K562 (cell line): ENCODE data around the gene TTC6. TPM values are rescaled to one million over a fixed set of nuclear protein-coding genes. Genes with fewer than 3 reads are reported as not detected.

Source experiments
- ATAC-seq: fragments of 200-7000 bp; cut with Tn5 transposase; 3 replicates; pipeline ENCODE4 v1.9.1; 2020; ENCODE audit warnings: moderate library complexity
- BruUV-seq: library from RNA; stranded (reverse); fragments of 400-500 nt; replicated peaks from 2 replicates; lab custom pipeline; 2021; lab: Mats Ljungman, UMichigan
- CTCF ChIA-PET: fragments of 300-600 bp; formaldehyde crosslinking; extraction: SDS; loops from one replicate; lab custom pipeline; 2021; ENCODE audit warnings: low intra/inter-chr PET ratio; lab: Yijun Ruan, JAX
- POLR2A ChIA-PET: fragments of 300-600, 350-650 bp; sonication (Branson Sonifier 250); formaldehyde crosslinking; extraction: SDS; loops from one replicate; lab custom pipeline; 2021; ENCODE audit warnings: antibody characterized with exemption, inconsistent platforms; lab: Yijun Ruan, JAX
- DNase-seq, 4 experiments: peaks; one replicate each; pipeline versions ENCODE4 v3.0.0 to v3.0.0-alpha.2; 2011 to 2018; ENCODE audit warnings: low spot score in 3 of 4, mixed read lengths in 3 of 4; ENCODE audit errors: extremely low read depth in 1 of 4
- FAIRE-seq: peaks from 2 replicates; lab custom pipeline; 2011; peaks lifted over from hg19 to GRCh38; lab: Jason Lieb, UNC
- H2AFZ ChIP-seq: 2 replicates; pipeline ENCODE4 v1.6.0; 2011; ENCODE audit warnings: low read depth, low read length, control low read depth, inconsistent platforms
- H3K27ac ChIP-seq: fragments of 200-600 bp; 3 replicates; pipeline ENCODE4 v1.8.0; 2011; ENCODE audit warnings: low read depth, mild to moderate bottlenecking, control low read depth, inconsistent platforms, low read length, moderate library complexity, mixed read lengths; ENCODE audit errors: extremely low read depth
- H3K27me3 ChIP-seq, 2 experiments: fragments of 300-600 bp in 1 of 2; 2 replicates in 1 of 2; 3 replicates in 1 of 2; pipeline versions ENCODE4 v1.6.0 to v1.8.0; 2011; ENCODE audit warnings: inconsistent platforms in 2 of 2, low read length in 2 of 2, mild to moderate bottlenecking in 1 of 2, mixed read lengths in 1 of 2, moderate library complexity in 1 of 2; ENCODE audit not compliant: control insufficient read depth in 2 of 2, insufficient read depth in 2 of 2
- H3K36me3 ChIP-seq: fragments of 300-600 bp; 3 replicates; pipeline ENCODE4 v1.8.0; 2011; ENCODE audit warnings: mild to moderate bottlenecking, low read length, inconsistent platforms; ENCODE audit not compliant: control insufficient read depth, insufficient read depth
- H3K4me1 ChIP-seq, 2 experiments: fragments of 200-600 bp in 1 of 2; replicated peaks in 1 of 2; 2 replicates in 1 of 2; 3 replicates in 1 of 2; pipeline versions ENCODE4 v1.5.1 to v1.8.0; 2011; ENCODE audit warnings: inconsistent platforms in 2 of 2, low read length in 2 of 2, mild to moderate bottlenecking in 1 of 2, mixed read lengths in 1 of 2, moderate library complexity in 1 of 2; ENCODE audit not compliant: control insufficient read depth in 2 of 2, insufficient read depth in 2 of 2
- H3K4me2 ChIP-seq: 2 replicates; pipeline ENCODE4 v1.6.1; 2011; ENCODE audit warnings: low read length, control low read depth, inconsistent platforms, mixed read lengths; ENCODE audit not compliant: insufficient read depth
- H3K4me3 ChIP-seq: fragments of 200-600 bp; sonication (generic), shearing (Covaris generic); 2 replicates; pipeline ENCODE4 v1.5.1; 2016; ENCODE audit warnings: control low read depth, inconsistent platforms
- H3K79me2 ChIP-seq: fragments of 200-600 bp; 3 replicates; pipeline ENCODE4 v1.8.0; 2011; ENCODE audit warnings: low read length, inconsistent platforms; ENCODE audit not compliant: control insufficient read depth, insufficient read depth
- H3K9ac ChIP-seq, 2 experiments: 2 replicates each; pipeline versions ENCODE4 v1.6.0 to v1.6.1; 2011; ENCODE audit warnings: low read depth in 2 of 2, low read length in 2 of 2, control low read depth in 1 of 2, inconsistent platforms in 1 of 2, mild to moderate bottlenecking in 1 of 2, mixed read lengths in 1 of 2; ENCODE audit not compliant: insufficient read depth in 1 of 2
- H3K9me1 ChIP-seq: one replicate; pipeline ENCODE4 v1.6.0; 2011; ENCODE audit warnings: inconsistent platforms, mild to moderate bottlenecking, low read length, moderate library complexity; ENCODE audit not compliant: control insufficient read depth, insufficient read depth
- H3K9me3 ChIP-seq: replicated peaks from 2 replicates; pipeline ENCODE4 v1.5.1; 2011; ENCODE audit warnings: low read depth, low read length, inconsistent platforms; ENCODE audit not compliant: control insufficient read depth, insufficient read depth
- H4K20me1 ChIP-seq: replicated peaks from 2 replicates; pipeline ENCODE4 v1.6.1; 2011; ENCODE audit warnings: low read length, inconsistent platforms, mixed read lengths; ENCODE audit not compliant: control insufficient read depth, insufficient read depth
- ETV6 ChIP-seq, 3 experiments: fragments of 150-350 bp in 1 of 3; sonication (generic) in 1 of 3; formaldehyde crosslinking in 1 of 3; IDR thresholded peaks; 2 replicates each; pipeline versions ENCODE4 v1.6.1 to v1.8.0; 2014 to 2022; ENCODE audit warnings: borderline replicate concordance in 2 of 3, low read depth in 2 of 3, antibody characterized with exemption in 1 of 3, low read length in 1 of 3, mild to moderate bottlenecking in 1 of 3, missing genetic modification reagents in 1 of 3
- HDAC6 ChIP-seq: IDR thresholded peaks from 2 replicates; pipeline ENCODE4 v1.6.1; 2012; ENCODE audit warnings: low read depth, mild to moderate bottlenecking, control low read depth, inconsistent platforms, low read length, moderate library complexity
- HDAC8 ChIP-seq: fragments of 450-650 bp; IDR thresholded peaks from 2 replicates; pipeline ENCODE4 v1.6.1; 2016; ENCODE audit warnings: mild to moderate bottlenecking, missing genetic modification characterization, moderate library complexity, missing compliant biosample characterization
- KAT8 ChIP-seq: fragments of 450-650 bp; IDR thresholded peaks from 2 replicates; pipeline ENCODE4 v1.6.1; 2016; ENCODE audit warnings: low read depth, mild to moderate bottlenecking
- KLF1 ChIP-seq: fragments of 450-650 bp; IDR thresholded peaks from 2 replicates; pipeline ENCODE4 v1.6.1; 2016; ENCODE audit warnings: missing genetic modification characterization, missing compliant biosample characterization
- MIER1 ChIP-seq: fragments of 450-650 bp; IDR thresholded peaks from 2 replicates; pipeline ENCODE4 v1.6.1; 2016; ENCODE audit warnings: antibody characterized with exemption, mild to moderate bottlenecking, low read depth
- NFYB ChIP-seq: IDR thresholded peaks from 2 replicates; pipeline ENCODE4 v1.6.1; 2011; ENCODE audit warnings: mild to moderate bottlenecking, moderate library complexity; ENCODE audit not compliant: insufficient read length; ENCODE audit errors: extremely low read depth
- RB1 ChIP-seq: fragments of 450-650 bp; IDR thresholded peaks from 2 replicates; pipeline ENCODE4 v1.6.1; 2017; ENCODE audit warnings: low read depth, mild to moderate bottlenecking
- TFE3 ChIP-seq: fragments of 450-650 bp; formaldehyde crosslinking; IDR thresholded peaks from 2 replicates; pipeline ENCODE4 v1.4.0; 2020; ENCODE audit warnings: mild to moderate bottlenecking, mixed read lengths
- ZEB2 ChIP-seq: fragments of 450-650 bp; IDR thresholded peaks from 2 replicates; pipeline ENCODE4 v1.6.1; 2016
- ZNF217 ChIP-seq: sonication (generic); formaldehyde crosslinking; IDR thresholded peaks from 2 replicates; pipeline ENCODE4 v1.8.0; 2022; ENCODE audit warnings: mild to moderate bottlenecking, missing genetic modification reagents
- ZNF551 ChIP-seq: fragments of 250-450 bp; sonication (Bioruptor Pico); IDR thresholded peaks from 2 replicates; pipeline ENCODE4 v1.5.0; 2021; ENCODE audit warnings: mild to moderate bottlenecking, moderate library complexity
- ZNF740 ChIP-seq, 3 experiments: fragments of 200-800 bp in 1 of 3; sonication (Bioruptor generic) in 1 of 3; sonication (generic) in 1 of 3; formaldehyde crosslinking in 1 of 3; IDR thresholded peaks; 2 replicates each; pipeline versions ENCODE4 v1.6.1 to v1.8.0; 2016 to 2022; ENCODE audit warnings: mild to moderate bottlenecking in 2 of 3, missing compliant biosample characterization in 2 of 3, missing genetic modification characterization in 2 of 3, missing genetic modification reagents in 1 of 3
- ZZZ3 ChIP-seq: fragments of 450-650 bp; IDR thresholded peaks from 2 replicates; pipeline ENCODE4 v1.6.1; 2016; ENCODE audit warnings: antibody characterized with exemption, mild to moderate bottlenecking, moderate library complexity
- WGBS: fragments of 100-300 bp; shearing (Covaris generic); methylation state at CpG from one replicate; pipeline ENCODE4 v1.1.6; 2016; ENCODE audit warnings: low coverage, mixed read lengths; ENCODE audit not compliant: insufficient coverage; ENCODE audit errors: missing lambda C conversion rate; 5-methylcytosine and 5-hydroxymethylcytosine counted together
- in situ Hi-C: fragments of 300-500 bp; cut with MboI; formaldehyde crosslinking; loops from 4 replicates; pipeline ENCODE4 v1.15.0; 2018; ENCODE audit warnings: inconsistent platforms, mixed read lengths
- intact Hi-C: fragments of 100-400 bp; cut with micrococcal nuclease; formaldehyde crosslinking; loops from 2 replicates; pipeline ENCODE4 v1.14.2; 2022
- polyA plus RNA-seq, 8 experiments: library from polyadenylated mRNA; depleted of rRNA in 4 of 8; stranded (reverse) in 5 of 8; unstranded in 3 of 8; fragments of >200 nt; fragmentation: Nextera tagmentation in 2 of 8; fragmentation: Illumina TruSeq in 1 of 8; extraction: Ambion mirVana in 2 of 8; extraction: Trizol in 1 of 8; gene quantifications; 2 replicates each; pipeline versions ENCODE4 v1.2.1 to v1.2.3, GENCODE V29; 2011 to 2014; ENCODE audit warnings: inconsistent platforms in 1 of 8, missing spikeins in 1 of 8
- total RNA-seq, 7 experiments: library from RNA; depleted of rRNA in 6 of 7; stranded (reverse); fragments of >200 nt in 6 of 7; fragmentation: Illumina TruSeq in 2 of 7; extraction: Trizol in 2 of 7; gene quantifications; 2 replicates each; pipeline versions ENCODE4 v1.2.1 to v1.2.3, GENCODE V29; 2011 to 2021; ENCODE audit warnings: low replicate concordance in 1 of 7
- TF ChIP-seq, protein P1 (sequence below): fragments of 450-650 bp; IDR thresholded peaks from 2 replicates; pipeline ENCODE4 v1.6.1; 2018; ENCODE audit not compliant: partially characterized antibody

TTC6 gene
- total and polyA plus RNA-seq, 9 of the 15 experiments (the other 6 are each of a cell fraction or from before 2014, with no cell fraction given) = 0.04 to 0.23 (median 0.08) TPM; not detected in 5

- no peak for TF ChIP-seq ZNF740 (CRISPR knock-in tag; IDR thresholded peaks at IDR 0.05)
- no peak for TF ChIP-seq ZNF740 (tag; IDR thresholded peaks at IDR 0.05)
- no peak for TF ChIP-seq ZNF551 (CRISPR knock-in tag)
These were observed 24.0 kb upstream of the TTC6 start (continued) for GRCh38 chr14:37571391-37571790.

DNA sequence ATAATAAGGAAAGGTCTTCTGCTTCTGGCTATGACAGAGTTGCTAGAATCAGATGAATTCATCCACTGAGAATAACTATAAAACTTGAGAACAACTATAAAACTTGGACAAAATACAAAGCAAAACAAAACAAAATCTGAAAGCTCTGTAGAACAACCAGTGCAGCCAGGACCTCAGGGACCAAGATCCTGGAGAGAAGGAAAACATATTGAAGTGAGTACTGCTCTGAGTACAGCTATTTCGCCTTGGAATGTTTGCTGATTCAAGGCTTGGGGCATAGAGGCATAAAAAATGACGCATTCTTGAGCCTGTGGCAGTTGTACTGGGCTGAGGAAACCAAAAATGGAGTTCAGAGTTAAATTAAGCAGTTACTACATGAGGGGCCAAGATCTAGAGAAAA is 22.1 kb upstream of the TTC6 start:
- DNase-seq (no peak), FAIRE-seq (no peak), ATAC-seq (no peak)
- Histone ChIP-seq H3K9me1 (no peaks in the 10 kb centered on the region), H3K4me2 (no peak overlapping the region), H3K27me3 (no peaks in the 10 kb centered on the region), H3K4me1 (no peaks in the 10 kb centered on the region), H2AFZ (no peak overlapping the region), H3K27ac (no peak overlapping the region), H3K4me3 (no peak overlapping the region), H3K36me3 (no peaks in the 10 kb centered on the region), H3K79me2 (no peaks in the 10 kb centered on the region), H3K9ac (no peak overlapping the region), H4K20me1 (no peaks in the 10 kb centered on the region), H3K9me3 (no peaks in the 10 kb centered on the region)
- BruUV-seq = no TSS peak
- in situ Hi-C loops = no loop called here
- intact Hi-C loops = no loop called here
- POLR2A ChIA-PET = no interaction called here
- 4% methylated on average over 2 of the region's 2 CpGs for WGBS
- CTCF ChIA-PET = no interaction called here
- TF ChIP-seq, protein P1, sequence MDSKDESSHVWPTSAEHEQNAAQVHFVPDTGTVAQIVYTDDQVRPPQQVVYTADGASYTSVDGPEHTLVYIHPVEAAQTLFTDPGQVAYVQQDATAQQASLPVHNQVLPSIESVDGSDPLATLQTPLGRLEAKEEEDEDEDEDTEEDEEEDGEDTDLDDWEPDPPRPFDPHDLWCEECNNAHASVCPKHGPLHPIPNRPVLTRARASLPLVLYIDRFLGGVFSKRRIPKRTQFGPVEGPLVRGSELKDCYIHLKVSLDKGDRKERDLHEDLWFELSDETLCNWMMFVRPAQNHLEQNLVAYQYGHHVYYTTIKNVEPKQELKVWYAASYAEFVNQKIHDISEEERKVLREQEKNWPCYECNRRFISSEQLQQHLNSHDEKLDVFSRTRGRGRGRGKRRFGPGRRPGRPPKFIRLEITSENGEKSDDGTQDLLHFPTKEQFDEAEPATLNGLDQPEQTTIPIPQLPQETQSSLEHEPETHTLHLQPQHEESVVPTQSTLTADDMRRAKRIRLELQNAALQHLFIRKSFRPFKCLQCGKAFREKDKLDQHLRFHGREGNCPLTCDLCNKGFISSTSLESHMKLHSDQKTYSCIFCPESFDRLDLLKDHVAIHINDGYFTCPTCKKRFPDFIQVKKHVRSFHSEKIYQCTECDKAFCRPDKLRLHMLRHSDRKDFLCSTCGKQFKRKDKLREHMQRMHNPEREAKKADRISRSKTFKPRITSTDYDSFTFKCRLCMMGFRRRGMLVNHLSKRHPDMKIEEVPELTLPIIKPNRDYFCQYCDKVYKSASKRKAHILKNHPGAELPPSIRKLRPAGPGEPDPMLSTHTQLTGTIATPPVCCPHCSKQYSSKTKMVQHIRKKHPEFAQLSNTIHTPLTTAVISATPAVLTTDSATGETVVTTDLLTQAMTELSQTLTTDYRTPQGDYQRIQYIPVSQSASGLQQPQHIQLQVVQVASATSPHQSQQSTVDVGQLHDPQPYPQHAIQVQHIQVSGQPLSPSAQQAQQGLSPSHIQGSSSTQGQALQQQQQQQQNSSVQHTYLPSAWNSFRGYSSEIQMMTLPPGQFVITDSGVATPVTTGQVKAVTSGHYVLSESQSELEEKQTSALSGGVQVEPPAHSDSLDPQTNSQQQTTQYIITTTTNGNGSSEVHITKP = no peak
- TF ChIP-seq HDAC8 (tag) (no peak), TFE3 (CRISPR knock-in tag) (no peak), KAT8 (no peak), ZZZ3 (no peak), ZEB2 (no peak), RB1 (no peak), HDAC6 (no peak), KLF1 (no peak), ZNF217 (CRISPR knock-in tag) (no peak), NFYB (no peak), ETV6 (IDR thresholded peaks at IDR 0.05; ENCODE audit: borderline replicate concordance in 1 of 2, low read depth in 2 of 2, low read length in 1 of 2) (no peak), ETV6 (CRISPR knock-in tag; IDR thresholded peaks at IDR 0.05; ENCODE audit: borderline replicate concordance) (no peak), MIER1 (no peak)
